SK-N-SH (cell line): Measurements from ENCODE around the gene USP22. TPM values are rescaled to one million over a fixed set of nuclear protein-coding genes. Genes with fewer than 3 reads are reported as not detected.
"Not testable (repeated sequence)": the region's sequence is repeated elsewhere in the genome, so short reads cannot be mapped to it uniquely, and the experiment has no call there.

ENCODE experiments used
- CTCF ChIA-PET: fragments of 300-600, 350-600 bp; formaldehyde crosslinking; extraction: SDS; loops from one replicate; lab custom pipeline; 2021; lab: Yijun Ruan, JAX
- POLR2A ChIA-PET: fragments of 350-600 bp; sonication (Branson Sonifier 250); formaldehyde crosslinking; extraction: SDS; loops from one replicate; lab custom pipeline; 2020; ENCODE audit warnings: antibody characterized with exemption, inconsistent platforms; lab: Yijun Ruan, JAX
- DNase-seq: peaks from one replicate; pipeline ENCODE4 v3.0.0; 2012
- H2AFZ ChIP-seq: fragments of 200-600 bp; sonication (generic); 2 replicates; pipeline ENCODE4 v1.8.1; 2016; ENCODE audit warnings: antibody characterized with exemption, mild to moderate bottlenecking, low read depth
- H3F3A ChIP-seq: fragments of 200-600 bp; sonication (generic); replicated peaks from 2 replicates; pipeline ENCODE3; 2016; ENCODE audit warnings: antibody characterized with exemption, mild to moderate bottlenecking; ENCODE audit not compliant: insufficient read depth
- H3K27ac ChIP-seq, 2 experiments: fragments of 200-500 bp in 1 of 2; fragments of 200-600 bp in 1 of 2; sonication (Bioruptor generic) in 1 of 2; sonication (generic), shearing (Covaris generic) in 1 of 2; 2 replicates each; pipeline versions ENCODE4 v1.5.1 to v1.6.1; 2014 to 2016; ENCODE audit warnings: low read depth in 2 of 2, inconsistent platforms in 1 of 2, low read length in 1 of 2, mild to moderate bottlenecking in 1 of 2, mixed read lengths in 1 of 2
- H3K27me3 ChIP-seq: fragments of 200-600 bp; sonication (generic), shearing (Covaris generic); 2 replicates; pipeline ENCODE4 v1.6.1; 2016; ENCODE audit warnings: mixed run types; ENCODE audit not compliant: insufficient read depth
- H3K36me3 ChIP-seq, 2 experiments: fragments of 200-500 bp in 1 of 2; fragments of 200-600 bp in 1 of 2; sonication (Bioruptor generic) in 1 of 2; sonication (generic) in 1 of 2; replicated peaks in 1 of 2; 2 replicates each; pipeline versions ENCODE3 to v1.5.1; 2014 to 2016; ENCODE audit warnings: low read length in 1 of 2, mild to moderate bottlenecking in 1 of 2; ENCODE audit not compliant: insufficient read depth in 2 of 2, control insufficient read depth in 1 of 2
- H3K4me1 ChIP-seq, 2 experiments: fragments of 200-500 bp in 1 of 2; fragments of 200-600 bp in 1 of 2; sonication (Bioruptor generic) in 1 of 2; sonication (generic), shearing (Covaris generic) in 1 of 2; 2 replicates each; pipeline versions ENCODE4 v1.5.1 to v1.6.1; 2014 to 2016; ENCODE audit warnings: low read depth in 1 of 2, low read length in 1 of 2, mixed run types in 1 of 2; ENCODE audit not compliant: insufficient read depth in 2 of 2, control insufficient read depth in 1 of 2
- H3K4me2 ChIP-seq: fragments of 200-600 bp; sonication (generic), shearing (Covaris generic); 2 replicates; pipeline ENCODE4 v1.6.1; 2017; ENCODE audit warnings: mixed run types
- H3K4me3 ChIP-seq, 2 experiments: fragments of 200-500 bp in 1 of 2; fragments of 200-600 bp in 1 of 2; sonication (Bioruptor generic) in 1 of 2; sonication (generic), shearing (Covaris generic) in 1 of 2; 2 replicates each; pipeline versions ENCODE4 v1.5.1 to v1.8.1; 2014 to 2016; ENCODE audit warnings: low read depth in 2 of 2, inconsistent platforms in 1 of 2, low read length in 1 of 2, mild to moderate bottlenecking in 1 of 2, mixed read lengths in 1 of 2, moderate library complexity in 1 of 2
- H3K79me2 ChIP-seq: fragments of 200-600 bp; sonication (generic); 2 replicates; pipeline ENCODE4 v1.8.1; 2017; ENCODE audit warnings: mild to moderate bottlenecking; ENCODE audit not compliant: insufficient read depth
- H3K9ac ChIP-seq: fragments of 200-600 bp; sonication (generic); 2 replicates; pipeline ENCODE4 v1.6.1; 2017; ENCODE audit warnings: mixed run types
- H3K9me2 ChIP-seq: fragments of 200-600 bp; sonication (generic); 2 replicates; pipeline ENCODE4 v1.6.1; 2017; ENCODE audit warnings: mixed run types
- H3K9me3 ChIP-seq: fragments of 200-600 bp; sonication (generic); 2 replicates; pipeline ENCODE4 v1.6.1; 2017; ENCODE audit warnings: mixed run types, mild to moderate bottlenecking, moderate library complexity
- H4K20me1 ChIP-seq: fragments of 200-600 bp; sonication (generic); 2 replicates; pipeline ENCODE4 v1.6.1; 2017; ENCODE audit warnings: mild to moderate bottlenecking, mixed run types; ENCODE audit not compliant: insufficient read depth
- CTCF ChIP-seq: fragments of 200-600 bp; sonication (generic); IDR thresholded peaks from 2 replicates; pipeline ENCODE4 v1.6.1; 2017; ENCODE audit warnings: antibody characterized with exemption, mild to moderate bottlenecking, moderate library complexity
- FOSL2 ChIP-seq: IDR thresholded peaks from 2 replicates; pipeline ENCODE4 v1.4.0; 2012; ENCODE audit warnings: low read depth, mild to moderate bottlenecking, moderate library complexity, borderline replicate concordance
- JUND ChIP-seq: IDR thresholded peaks from 2 replicates; pipeline ENCODE4 v1.4.0; 2012
- RFX5 ChIP-seq: IDR thresholded peaks from 2 replicates; pipeline ENCODE4 v1.6.1; 2012; ENCODE audit warnings: mild to moderate bottlenecking, improper control_type of control experiment, low read length
- WGBS: methylation state at CpG from one replicate; pipeline ENCODE4 v1.1.6; 2017; ENCODE audit warnings: low lambda C conversion rate; 5-methylcytosine and 5-hydroxymethylcytosine counted together
- polyA plus RNA-seq, 3 experiments: library from polyadenylated mRNA; depleted of rRNA; stranded (reverse); fragments of >200 nt; gene quantifications; 2 replicates each; pipeline ENCODE4 v1.2.3, GENCODE V29; 2012
- TF ChIP-seq, protein P1 (sequence below): IDR thresholded peaks from 2 replicates; pipeline ENCODE4 v1.4.0; 2012; ENCODE audit warnings: low read depth, borderline replicate concordance

USP22 gene
- polyA plus RNA-seq, 1 of the 3 experiments (the other 2 are of a cell fraction) = 142 TPM

- Histone ChIP-seq H3K4me1 (no peaks in the 10 kb centered on the region), H3K9me2 (no peaks in the 10 kb centered on the region), H3K4me2 (no peak overlapping the region), H4K20me1 (no peaks in the 10 kb centered on the region), H3K9ac (no peak overlapping the region), H3K9me3 (no peaks in the 10 kb centered on the region), H3K4me3 (no peak overlapping the region), H3K36me3 (no peaks in the 10 kb centered on the region), H3K27me3 (0 out of 2 replicates have a peak, but pooled peaks cover 4% of the 10 kb centered on the region), H3K79me2 (no peaks in the 10 kb centered on the region), H3F3A (peaks cover 5% of the 10 kb centered on the region), H2AFZ (no peak overlapping the region), H3K27ac (no peak overlapping the region)
- WGBS = 69% methylated on average over 5 of the region's 5 CpGs
- TF ChIP-seq, protein P1, sequence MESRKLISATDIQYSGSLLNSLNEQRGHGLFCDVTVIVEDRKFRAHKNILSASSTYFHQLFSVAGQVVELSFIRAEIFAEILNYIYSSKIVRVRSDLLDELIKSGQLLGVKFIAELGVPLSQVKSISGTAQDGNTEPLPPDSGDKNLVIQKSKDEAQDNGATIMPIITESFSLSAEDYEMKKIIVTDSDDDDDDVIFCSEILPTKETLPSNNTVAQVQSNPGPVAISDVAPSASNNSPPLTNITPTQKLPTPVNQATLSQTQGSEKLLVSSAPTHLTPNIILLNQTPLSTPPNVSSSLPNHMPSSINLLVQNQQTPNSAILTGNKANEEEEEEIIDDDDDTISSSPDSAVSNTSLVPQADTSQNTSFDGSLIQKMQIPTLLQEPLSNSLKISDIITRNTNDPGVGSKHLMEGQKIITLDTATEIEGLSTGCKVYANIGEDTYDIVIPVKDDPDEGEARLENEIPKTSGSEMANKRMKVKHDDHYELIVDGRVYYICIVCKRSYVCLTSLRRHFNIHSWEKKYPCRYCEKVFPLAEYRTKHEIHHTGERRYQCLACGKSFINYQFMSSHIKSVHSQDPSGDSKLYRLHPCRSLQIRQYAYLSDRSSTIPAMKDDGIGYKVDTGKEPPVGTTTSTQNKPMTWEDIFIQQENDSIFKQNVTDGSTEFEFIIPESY = no peak
- TF ChIP-seq CTCF = peak; percentile 46; the same call in 1 of the 2 replicates
- no peak for TF ChIP-seq RFX5
- 0 out of 2 replicates have a peak, but pooled peaks have one; percentile 10 for TF ChIP-seq JUND
- TF ChIP-seq FOSL2 = peak; percentile 40; the same call in 1 of the 2 replicates
- CTCF ChIA-PET = interaction anchor here (2.4 kb wide), 1 partner anchor 15 kb away, joined by 9 read pairs; no protein-coding TSS in a partner anchor
- no peak for DNase-seq
- POLR2A ChIA-PET = no interaction called here
Measured at GRCh38 chr17:21058098-21058893, 15.5 kb upstream of the USP22 start.

- H3K9me2 ChIP-seq, H3K9ac ChIP-seq, H4K20me1 ChIP-seq, H3K4me2 ChIP-seq, H3K79me2 ChIP-seq, H3K9me3 ChIP-seq, H3F3A ChIP-seq, H3K4me1 ChIP-seq, H3K36me3 ChIP-seq, H3K27ac ChIP-seq, DNase-seq, POLR2A ChIA-PET, H2AFZ ChIP-seq, H3K27me3 ChIP-seq, H3K4me3 ChIP-seq: not testable (repeated sequence)
- 85% methylated on average over 8 of the region's 8 CpGs for WGBS
- CTCF ChIA-PET = interaction anchor here (1.8 to 3.5 kb wide), 2 partner anchors 9 to 13 kb away, joined by 7 to 15 read pairs; partner anchors contain the start of gene USP22
Measured at GRCh38 chr17:21053056-21053455, 10.2 kb upstream of the USP22 start.
